Caco-2 (cell line): Measurements from ENCODE around the gene PPFIA3. TPM values are rescaled to one million over a fixed set of nuclear protein-coding genes. Genes with fewer than 3 reads are reported as not detected.

Experiments
- BruUV-seq: library from RNA; stranded (reverse); fragments of 400-500 nt; replicated peaks from 2 replicates; lab custom pipeline; 2021; lab: Mats Ljungman, UMichigan
- CTCF ChIA-PET: fragments of 300-600 bp; sonication (Branson Sonifier 250); formaldehyde crosslinking; loops from one replicate; lab custom pipeline; 2022; ENCODE audit warnings: antibody characterized with exemption; lab: Charles Lee
- POLR2A ChIA-PET: fragments of 300-600 bp; sonication (Branson Sonifier 250); formaldehyde crosslinking; loops from one replicate; lab custom pipeline; 2022; ENCODE audit warnings: antibody characterized with exemption; lab: Charles Lee
- DNase-seq, 2 experiments: peaks; one replicate each; pipeline versions ENCODE4 v3.0.0 to v3.0.0-alpha.2; 2020 to 2022
- H3K27me3 ChIP-seq: replicated peaks from 2 replicates; pipeline ENCODE4 v1.6.0; 2011; ENCODE audit warnings: low read length; ENCODE audit not compliant: control insufficient read depth, insufficient read depth
- H3K36me3 ChIP-seq: 2 replicates; pipeline ENCODE4 v1.5.1; 2011; ENCODE audit warnings: low read length; ENCODE audit not compliant: control insufficient read depth, insufficient read depth
- H3K4me1 ChIP-seq: fragments of 250-450 bp; sonication (Bioruptor Pico); 2 replicates; pipeline ENCODE4 v1.5.1; 2020; ENCODE audit warnings: mild to moderate bottlenecking
- H3K4me3 ChIP-seq: 2 replicates; pipeline ENCODE4 v1.5.1; 2011; ENCODE audit warnings: low read depth, mild to moderate bottlenecking, control low read depth, low read length
- H3K9me3 ChIP-seq: fragments of 250-450 bp; sonication (Bioruptor Pico); 2 replicates; pipeline ENCODE4 v1.5.1; 2020; ENCODE audit warnings: mild to moderate bottlenecking, moderate library complexity
- H3K27ac Mint-ChIP-seq: one replicate; pipeline ENCODE4 v1.8.0; 2022; ENCODE audit warnings: mixed read lengths; ENCODE audit not compliant: unreplicated experiment
- H3K27me3 Mint-ChIP-seq: one replicate; pipeline ENCODE4 v1.8.0; 2022; ENCODE audit warnings: mixed read lengths; ENCODE audit not compliant: insufficient read depth, unreplicated experiment
- H3K36me3 Mint-ChIP-seq: one replicate; pipeline ENCODE4 v1.8.0; 2022; ENCODE audit warnings: mild to moderate bottlenecking, mixed read lengths; ENCODE audit not compliant: insufficient read depth, unreplicated experiment
- H3K4me1 Mint-ChIP-seq: one replicate; pipeline ENCODE4 v1.8.0; 2022; ENCODE audit warnings: low read depth, mixed read lengths; ENCODE audit not compliant: unreplicated experiment
- H3K4me3 Mint-ChIP-seq: one replicate; pipeline ENCODE4 v1.8.0; 2022; ENCODE audit warnings: mild to moderate bottlenecking, moderate library complexity, mixed read lengths; ENCODE audit not compliant: unreplicated experiment
- H3K9me3 Mint-ChIP-seq: one replicate; pipeline ENCODE4 v1.8.0; 2022; ENCODE audit warnings: mixed read lengths; ENCODE audit not compliant: unreplicated experiment
- intact Hi-C: fragments of 100-400 bp; cut with micrococcal nuclease; formaldehyde crosslinking; loops from one replicate; pipeline ENCODE4 v1.10.0; 2022; ENCODE audit not compliant: unreplicated experiment
- total RNA-seq: library from RNA; stranded (reverse); gene quantifications from 2 replicates; pipeline ENCODE4 v1.2.3, GENCODE V29; 2022
- TF ChIP-seq, protein P1 (sequence below), 2 experiments: fragments of 200-600 bp in 1 of 2; IDR thresholded peaks; 1 replicate in 1 of 2; 2 replicates in 1 of 2; pipeline versions ENCODE4 v1.5.1 to v1.8.0; 2011 to 2022; ENCODE audit warnings: antibody characterized with exemption in 1 of 2, control low read depth in 1 of 2, inconsistent platforms in 1 of 2, low read depth in 1 of 2, low read length in 1 of 2, mild to moderate bottlenecking in 1 of 2, moderate library complexity in 1 of 2; ENCODE audit not compliant: insufficient read depth in 1 of 2, severe bottlenecking in 1 of 2, unreplicated experiment in 1 of 2

Gene PPFIA3
- total RNA-seq, 1 experiment from 2014 or later: 11.8 TPM

DNA sequence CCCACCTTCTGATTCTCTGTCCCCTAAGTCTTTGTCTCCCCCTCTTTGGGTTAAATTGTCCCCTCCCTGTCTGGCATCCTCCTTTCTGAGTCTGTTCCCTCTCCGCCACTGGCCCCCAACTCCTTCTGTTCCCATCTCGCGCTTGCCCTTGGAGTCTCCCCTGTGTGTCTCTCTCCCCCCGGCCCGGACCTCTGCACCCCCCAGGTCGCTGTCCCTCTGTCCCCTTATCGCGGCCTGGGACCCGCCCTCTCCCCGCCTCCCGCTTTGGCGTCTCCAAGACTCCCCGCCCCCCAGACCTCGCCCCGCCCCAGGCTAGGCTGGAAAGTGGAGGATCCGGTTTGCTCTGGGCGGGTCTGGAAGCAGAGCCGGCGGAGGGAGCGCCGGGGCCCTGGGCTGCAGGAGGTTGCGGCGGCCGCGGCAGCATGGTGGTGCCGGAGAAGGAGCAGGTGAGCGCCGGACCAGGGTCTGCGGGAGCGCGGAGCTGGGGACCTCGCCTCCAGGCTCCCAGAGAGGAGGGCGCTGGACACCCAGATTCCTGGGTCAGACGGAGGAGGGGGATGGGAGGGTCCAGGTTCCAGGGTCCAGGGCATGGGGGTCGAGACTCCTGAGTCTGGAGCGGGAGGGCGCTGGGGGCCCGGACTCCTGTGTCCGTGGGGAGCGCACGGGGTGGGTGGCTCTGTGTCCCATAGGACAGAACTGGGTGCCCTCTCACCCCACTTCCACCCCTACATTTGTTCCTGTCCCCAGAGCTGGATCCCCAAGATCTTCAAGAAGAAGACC, 38.3 kb downstream of the PPFIA3 start, which contains the start of gene TRPM4:
TRPM4 (plus strand) TSS at position 348 of the 780 bp plus-strand sequence; CDS start at position 423, 75 bp downstream.
- intact Hi-C loops: loop anchor here (1.0 kb wide), 1 partner anchor 8 kb away; no protein-coding TSS in a partner anchor
- H3K27ac Mint-ChIP-seq: peak within 1 kb of the TSS; percentile 53
- peak within 1 kb of the TSS; percentile 86 for H3K4me3 Mint-ChIP-seq
- H3K9me3 Mint-ChIP-seq: peaks cover 13% of the 10 kb centered on the region
- TF ChIP-seq, protein P1, sequence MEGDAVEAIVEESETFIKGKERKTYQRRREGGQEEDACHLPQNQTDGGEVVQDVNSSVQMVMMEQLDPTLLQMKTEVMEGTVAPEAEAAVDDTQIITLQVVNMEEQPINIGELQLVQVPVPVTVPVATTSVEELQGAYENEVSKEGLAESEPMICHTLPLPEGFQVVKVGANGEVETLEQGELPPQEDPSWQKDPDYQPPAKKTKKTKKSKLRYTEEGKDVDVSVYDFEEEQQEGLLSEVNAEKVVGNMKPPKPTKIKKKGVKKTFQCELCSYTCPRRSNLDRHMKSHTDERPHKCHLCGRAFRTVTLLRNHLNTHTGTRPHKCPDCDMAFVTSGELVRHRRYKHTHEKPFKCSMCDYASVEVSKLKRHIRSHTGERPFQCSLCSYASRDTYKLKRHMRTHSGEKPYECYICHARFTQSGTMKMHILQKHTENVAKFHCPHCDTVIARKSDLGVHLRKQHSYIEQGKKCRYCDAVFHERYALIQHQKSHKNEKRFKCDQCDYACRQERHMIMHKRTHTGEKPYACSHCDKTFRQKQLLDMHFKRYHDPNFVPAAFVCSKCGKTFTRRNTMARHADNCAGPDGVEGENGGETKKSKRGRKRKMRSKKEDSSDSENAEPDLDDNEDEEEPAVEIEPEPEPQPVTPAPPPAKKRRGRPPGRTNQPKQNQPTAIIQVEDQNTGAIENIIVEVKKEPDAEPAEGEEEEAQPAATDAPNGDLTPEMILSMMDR (IDR thresholded peaks at IDR 0.05; ENCODE audit: insufficient read depth in 1 of 2, low read depth in 1 of 2, low read length in 1 of 2, severe bottlenecking in 1 of 2, unreplicated experiment in 1 of 2): no peak
- peaks cover 3% of the 10 kb centered on the region for H3K27me3 Mint-ChIP-seq
- Histone ChIP-seq H3K4me3 (peak within 1 kb of the TSS; percentile 89), H3K36me3 (no peaks in the 10 kb centered on the region), H3K9me3 (no peaks in the 10 kb centered on the region), H3K27me3 (no peaks in the 10 kb centered on the region), H3K4me1 (0 out of 2 replicates have a peak, but pooled peaks cover 11% of the 10 kb centered on the region)
- H3K36me3 Mint-ChIP-seq: peaks cover 20% of the 10 kb centered on the region
- DNase-seq: peak; percentile 95 to 98
- peaks cover 31% of the 10 kb centered on the region for H3K4me1 Mint-ChIP-seq
- CTCF ChIA-PET: no interaction called here
- POLR2A ChIA-PET: no interaction called here
- BruUV-seq: no TSS peak

DNA sequence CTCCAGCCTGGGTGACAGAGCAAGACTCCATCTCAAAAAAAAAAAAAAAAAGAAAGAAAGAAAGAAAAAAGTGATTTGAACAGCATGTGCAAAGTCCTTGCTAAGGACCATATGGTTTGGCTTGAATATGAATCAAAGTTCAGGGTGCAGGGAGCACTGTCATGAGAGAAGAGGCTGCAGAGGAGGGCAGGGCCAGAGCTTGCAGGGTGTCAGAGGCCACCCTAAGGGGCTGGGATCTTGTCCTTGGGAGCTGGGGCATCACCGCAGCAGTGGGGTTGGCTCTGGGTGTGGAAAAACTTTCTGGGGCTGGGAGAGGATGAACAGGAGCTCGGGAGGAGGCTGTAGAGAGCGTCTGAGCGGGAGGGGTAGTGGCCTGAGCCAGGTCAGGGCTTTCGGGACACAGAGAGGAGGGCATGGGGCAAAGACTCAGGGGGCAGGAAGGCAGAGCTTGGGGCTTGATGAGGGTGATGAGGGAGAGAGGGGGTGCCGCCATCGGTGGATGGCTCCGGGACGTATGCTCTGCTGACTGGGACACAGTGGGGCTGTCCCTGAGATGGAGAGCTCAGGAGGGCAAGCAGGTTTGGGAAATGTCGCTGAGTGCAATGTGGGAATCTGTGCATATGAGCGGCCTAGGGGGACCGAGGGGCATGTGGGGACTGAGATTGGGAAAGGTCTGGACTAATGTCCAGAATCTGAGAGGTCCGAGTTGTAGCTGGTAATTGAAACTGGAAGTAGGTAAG, 41.3 kb downstream of the PPFIA3 start:
- Mint-ChIP-seq H3K36me3 (peaks cover 12% of the 10 kb centered on the region), H3K27ac (no peak overlapping the region), H3K4me1 (peaks cover 31% of the 10 kb centered on the region), H3K9me3 (no peaks in the 10 kb centered on the region), H3K4me3 (no peak overlapping the region), H3K27me3 (peaks cover 3% of the 10 kb centered on the region)
- DNase-seq: no peak
- H3K9me3 ChIP-seq: no peaks in the 10 kb centered on the region
- no TSS peak for BruUV-seq
- POLR2A ChIA-PET: interaction anchor here (0.8 kb wide), 1 partner anchor 12 kb away, joined by 3 read pairs; no protein-coding TSS in a partner anchor
- no peaks in the 10 kb centered on the region for H3K36me3 ChIP-seq
- CTCF ChIA-PET: interaction anchor here (0.7 kb wide), 1 partner anchor 886 kb away, joined by 4 read pairs; no protein-coding TSS in a partner anchor
- no peak overlapping the region for H3K4me3 ChIP-seq
- no peaks in the 10 kb centered on the region for H3K27me3 ChIP-seq
- H3K4me1 ChIP-seq: 0 out of 2 replicates have a peak, but pooled peaks cover 11% of the 10 kb centered on the region
- intact Hi-C loops: no loop called here
- TF ChIP-seq, protein P1 (IDR thresholded peaks at IDR 0.05; ENCODE audit: insufficient read depth in 1 of 2, low read depth in 1 of 2, low read length in 1 of 2, severe bottlenecking in 1 of 2, unreplicated experiment in 1 of 2): no peak

DNA sequence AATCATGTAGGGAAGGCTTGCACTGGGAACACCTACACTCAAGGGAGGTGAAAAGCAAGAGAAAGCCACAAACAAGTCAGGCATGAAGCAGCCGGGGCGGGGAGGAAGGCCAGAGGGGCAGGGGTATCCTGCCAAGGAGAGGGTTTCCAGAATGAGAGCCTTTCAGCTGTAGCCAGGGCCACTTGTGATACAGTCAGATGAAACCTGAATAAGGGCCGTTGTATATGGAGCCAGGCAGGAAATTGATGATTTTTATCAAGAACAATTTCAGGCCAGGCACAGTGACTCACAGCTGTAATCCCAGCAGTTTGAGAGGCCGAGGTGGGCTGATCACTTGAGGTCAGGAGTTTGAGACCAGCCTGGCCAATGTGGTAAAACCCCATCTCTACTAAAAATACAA, 42.6 kb downstream of the PPFIA3 start:
- no peaks in the 10 kb centered on the region for H3K9me3 Mint-ChIP-seq
- intact Hi-C loops: no loop called here
- H3K4me3 Mint-ChIP-seq: no peak overlapping the region

More for the DNA sequence above, 42.6 kb downstream of the PPFIA3 start:
- no TSS peak for BruUV-seq
- CTCF ChIA-PET: no interaction called here
- Histone ChIP-seq H3K36me3 (no peaks in the 10 kb centered on the region), H3K9me3 (no peaks in the 10 kb centered on the region), H3K4me3 (no peak overlapping the region), H3K4me1 (0 out of 2 replicates have a peak, but pooled peaks cover 11% of the 10 kb centered on the region), H3K27me3 (no peaks in the 10 kb centered on the region)
- Mint-ChIP-seq H3K36me3 (peaks cover 12% of the 10 kb centered on the region), H3K27me3 (peaks cover 3% of the 10 kb centered on the region), H3K27ac (no peak overlapping the region), H3K4me1 (peaks cover 31% of the 10 kb centered on the region)
- POLR2A ChIA-PET: no interaction called here
- TF ChIP-seq, protein P1 (IDR thresholded peaks at IDR 0.05; ENCODE audit: insufficient read depth in 1 of 2, low read depth in 1 of 2, low read length in 1 of 2, severe bottlenecking in 1 of 2, unreplicated experiment in 1 of 2): no peak
- DNase-seq: no peak
